ENCODE measurements around the gene HSD17B8.

The HSD17B8 gene

GRCh38 chr6:33171016-33171879, 33.2 kb upstream of the HSD17B8 start:
- no peak for DNase-seq

GRCh38 chr6:33171880-33172687, 32.4 kb upstream of the HSD17B8 start:
- DNase-seq, result no peak

- peak in 1 of 56 donors; percentile 7 for DNase-seq
Measured at GRCh38 chr6:33172688-33173534, 31.5 kb upstream of the HSD17B8 start.

DNA sequence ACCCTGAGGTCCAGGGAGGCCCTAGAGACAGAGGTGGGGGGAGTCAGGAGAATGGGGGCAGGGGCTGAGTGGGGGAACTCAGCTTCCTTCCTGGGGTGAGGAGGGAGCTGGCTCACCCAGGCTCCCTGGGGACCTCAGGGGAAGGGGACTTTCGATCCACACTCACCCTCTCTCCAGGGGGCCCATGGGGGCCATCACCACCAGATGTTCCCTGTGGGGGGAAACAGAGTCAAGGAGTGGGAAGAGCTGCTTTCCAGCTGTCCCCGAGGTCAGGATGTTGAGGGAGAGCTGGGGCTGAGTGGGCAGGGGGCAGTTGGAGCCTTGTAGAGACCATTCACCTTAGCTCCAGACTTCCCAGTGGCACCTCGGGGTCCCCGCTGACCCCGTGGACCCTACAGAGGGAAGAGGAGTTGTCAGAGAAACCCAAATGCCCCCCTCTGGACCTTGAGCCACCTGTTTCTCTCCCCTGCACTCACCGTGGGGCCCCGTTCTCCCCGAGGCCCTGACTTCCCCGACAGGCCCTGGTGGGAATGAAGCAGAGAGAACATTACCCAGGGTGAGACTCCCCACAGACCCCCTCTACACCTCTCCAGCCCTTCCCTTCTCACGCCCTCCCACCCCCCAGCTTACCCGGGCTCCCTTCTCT, 30.8 kb upstream of the HSD17B8 start:
- no peak for DNase-seq

DNA sequence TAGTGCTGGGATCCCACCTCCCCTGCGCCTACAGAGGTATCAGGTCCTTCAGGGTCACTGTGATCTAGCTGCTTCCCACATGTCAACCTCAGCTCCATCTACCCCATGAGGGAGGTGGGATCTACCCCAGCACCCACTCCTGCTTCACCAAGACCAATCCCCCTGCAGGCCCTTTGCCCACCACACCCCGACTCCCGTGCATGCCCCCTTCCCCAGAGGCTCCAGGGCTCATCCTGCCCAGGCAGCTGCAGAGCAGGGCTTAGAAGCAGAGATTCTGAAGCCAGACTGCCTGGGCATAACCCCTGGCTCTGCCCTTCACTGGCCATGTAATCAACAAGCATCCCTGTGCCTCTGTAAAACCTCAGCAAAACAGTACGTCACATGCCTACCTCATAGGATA, 29.7 kb upstream of the HSD17B8 start:
- DNase-seq, result no peak

- no peak for DNase-seq
Measured at GRCh38 chr6:33175436-33176069, 28.9 kb upstream of the HSD17B8 start.

- DNase-seq, result no peak
Measured at GRCh38 chr6:33176906-33177305, 27.5 kb upstream of the HSD17B8 start.

DNA sequence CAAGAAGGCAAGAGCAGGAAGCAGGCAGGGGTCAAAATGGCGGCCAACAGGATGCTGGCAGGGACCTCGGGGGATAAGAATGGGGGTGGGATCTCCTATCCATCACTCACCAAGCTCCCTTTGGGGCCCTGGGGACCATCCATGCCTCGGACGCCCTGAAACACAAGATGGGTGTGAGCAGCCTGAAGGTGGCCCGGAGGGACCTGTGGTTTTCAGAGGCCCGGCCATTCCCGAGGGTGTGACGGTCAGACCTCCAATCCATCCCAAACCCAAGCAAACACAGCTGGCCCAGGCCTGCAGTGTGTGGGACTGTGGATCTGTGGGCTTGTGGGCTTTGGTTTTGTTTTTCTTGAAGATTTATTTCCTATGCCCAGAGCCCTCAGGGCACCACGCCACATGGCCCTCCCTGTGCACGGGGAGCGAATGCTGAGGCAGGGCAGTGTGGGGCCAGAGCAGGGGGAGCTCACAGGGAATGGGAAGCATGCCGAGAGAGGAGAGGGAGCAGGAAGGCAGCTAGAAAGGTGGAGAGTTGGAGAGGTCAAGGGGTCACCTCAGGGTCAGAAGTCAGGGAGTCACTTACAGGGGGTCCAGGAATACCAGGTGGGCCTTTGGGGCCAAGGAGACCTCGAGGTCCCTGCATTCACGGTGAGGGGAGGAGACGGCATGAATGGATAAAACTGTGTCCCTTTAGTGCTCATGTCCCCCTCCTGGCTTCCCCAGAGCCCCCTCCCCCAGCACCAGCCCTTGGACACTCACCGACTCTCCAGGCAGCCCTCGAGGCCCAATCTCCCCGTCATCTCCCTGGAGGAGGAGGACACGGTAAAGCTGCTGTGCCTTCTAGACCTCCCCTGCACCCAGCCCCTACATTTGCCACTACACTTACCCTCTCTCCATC, 26.7 kb upstream of the HSD17B8 start:
- no peak for DNase-seq

GRCh38 chr6:33178755-33179475, 25.5 kb upstream of the HSD17B8 start:
- no peak for DNase-seq

- no peak for DNase-seq
Measured at GRCh38 chr6:33181141-33181540, 23.3 kb upstream of the HSD17B8 start.

DNA sequence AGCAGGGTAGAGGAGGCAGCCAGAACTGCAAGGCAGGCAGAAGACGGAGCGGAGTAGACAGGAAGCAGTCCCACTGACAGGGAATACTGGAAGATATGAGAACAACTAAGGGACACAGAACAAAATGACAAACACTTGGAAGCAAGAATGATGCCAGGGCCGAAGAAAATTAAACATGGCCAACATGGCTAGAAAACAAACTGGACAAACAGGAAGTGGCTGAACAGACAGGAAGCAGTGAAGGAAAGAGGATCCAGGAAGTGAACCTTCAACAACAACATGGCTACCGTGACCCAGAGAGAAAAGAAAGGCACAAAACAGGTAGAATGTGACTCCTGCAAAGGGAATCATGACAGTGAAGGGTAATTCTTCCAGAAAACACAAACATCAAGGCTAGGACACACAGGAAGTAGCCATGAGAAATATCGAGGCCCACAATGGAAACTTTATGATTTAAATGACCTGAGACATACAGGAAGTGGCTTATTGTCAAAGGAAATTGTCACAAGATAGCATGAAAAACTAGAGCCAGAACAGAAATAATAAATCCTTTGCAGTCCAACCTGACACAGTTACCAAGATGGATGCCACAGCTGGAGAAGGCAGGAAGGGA, 21.3 kb upstream of the HSD17B8 start:
- no peak for DNase-seq

DNA sequence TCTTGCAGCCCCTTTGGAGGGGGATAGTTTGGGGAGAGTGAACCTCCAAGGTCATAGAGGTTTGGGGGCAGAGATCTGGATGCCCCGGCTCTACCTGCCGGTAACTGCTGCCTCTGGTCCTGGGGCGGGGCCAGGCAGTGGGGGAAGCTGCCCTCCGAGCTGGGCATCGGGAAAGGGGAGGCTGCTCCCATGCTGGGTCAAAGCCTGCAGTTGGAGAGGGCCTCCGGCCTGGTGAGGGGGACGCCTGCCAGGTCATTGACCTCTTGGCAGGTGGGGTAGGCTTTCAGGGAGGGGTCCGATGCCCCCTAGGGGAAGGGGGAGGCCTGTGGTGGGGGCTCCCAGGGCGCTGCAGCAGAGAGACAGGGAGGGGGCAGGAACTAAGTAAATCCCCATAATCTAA, 19.3 kb upstream of the HSD17B8 start:
- no peak for DNase-seq

DNA sequence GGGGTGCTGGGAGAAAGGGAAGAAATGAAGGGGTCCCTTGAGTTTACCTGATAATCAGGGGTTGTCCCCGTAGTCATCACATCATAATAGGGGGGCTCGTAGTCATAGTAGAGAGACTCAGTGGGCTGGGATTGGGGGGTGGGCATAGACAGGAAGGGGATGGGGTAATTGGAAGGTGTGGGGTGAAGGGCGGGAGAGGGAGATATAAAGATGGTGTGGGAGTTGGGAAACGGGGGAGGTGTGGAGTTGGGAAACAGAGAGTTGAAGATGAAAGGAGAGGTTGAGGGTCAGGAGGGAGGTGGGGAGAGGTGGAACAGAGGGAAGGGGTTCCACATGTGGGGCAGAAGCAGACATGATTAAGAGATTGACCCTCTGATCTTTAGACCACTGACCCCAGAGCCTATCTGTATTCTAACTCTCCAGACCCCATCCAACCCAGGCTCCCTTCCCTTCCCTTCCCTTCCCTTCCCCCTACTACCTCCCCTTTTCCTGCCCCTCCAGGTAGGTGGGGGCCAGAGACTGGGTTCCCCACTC, 18.7 kb upstream of the HSD17B8 start:
- no peak for DNase-seq

GRCh38 chr6:33187809-33188208, 16.6 kb upstream of the HSD17B8 start:
- no peak for DNase-seq

GRCh38 chr6:33189164-33189563, 15.3 kb upstream of the HSD17B8 start:
- no peak for DNase-seq

DNA sequence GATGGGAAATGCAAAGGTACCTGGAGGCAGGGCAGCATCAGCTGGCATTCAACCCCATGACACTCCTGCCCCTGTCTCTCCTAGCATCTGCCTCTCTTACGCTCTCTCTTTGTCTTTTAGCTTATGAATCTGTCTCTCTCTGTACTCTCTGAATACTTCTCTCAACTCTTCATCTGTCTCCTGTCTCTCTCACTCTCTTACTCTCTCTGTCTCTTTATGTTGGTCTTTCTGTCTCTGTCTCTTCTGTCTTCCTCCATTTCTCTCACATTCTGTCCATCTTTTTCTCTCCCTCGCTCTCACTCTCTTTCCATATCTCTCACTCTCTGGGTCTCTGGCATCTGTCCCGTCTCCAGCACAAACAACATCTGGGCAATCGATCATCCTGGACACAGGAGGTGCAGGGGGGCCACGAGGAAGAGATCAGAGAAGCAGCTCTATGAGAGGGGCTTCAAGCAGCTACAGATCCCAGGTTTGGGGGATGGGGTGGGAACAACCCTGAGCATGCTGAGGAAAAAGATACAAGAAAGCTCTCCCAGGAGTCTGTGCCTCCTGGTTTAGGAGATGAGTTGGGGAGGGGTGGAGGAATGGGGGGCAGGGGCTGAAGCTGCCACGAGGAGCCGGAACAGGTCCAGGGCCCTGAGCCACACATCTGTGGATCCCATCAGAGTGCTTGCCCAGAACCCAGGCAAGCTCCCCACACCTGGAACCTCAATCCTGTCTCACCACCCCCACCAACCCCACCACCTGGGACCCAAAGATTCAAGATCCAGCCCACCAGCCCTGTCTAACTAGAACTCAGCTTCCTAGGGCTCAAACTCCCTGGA, 14.6 kb upstream of the HSD17B8 start:
- DNase-seq, result no peak

GRCh38 chr6:33190504-33191107, 13.8 kb upstream of the HSD17B8 start:
- DNase-seq, result peak in 3 of 56 donors; percentile 25 to 41 (median 26)

Data from nucleus accumbens (tissue), 56 donors.